Neuronal stem cell (in vitro differentiated cells): ENCODE measurements around the gene CDH13.

ENCODE experiments used
- DNase-seq: peaks from one replicate; pipeline ENCODE4 v3.0.0-alpha.2; 2013; ENCODE audit warnings: low spot score
- H2AFZ ChIP-seq: one replicate; pipeline ENCODE4 v1.6.1; 2013; ENCODE audit warnings: mild to moderate bottlenecking, low read length, inconsistent platforms
- H2AK5ac ChIP-seq: 2 replicates; pipeline ENCODE4 v1.6.1; 2013; ENCODE audit warnings: low read depth, mild to moderate bottlenecking, inconsistent platforms, low read length, moderate library complexity, mixed read lengths
- H2BK120ac ChIP-seq: 2 replicates; pipeline ENCODE4 v1.6.1; 2013; ENCODE audit warnings: low read depth, mild to moderate bottlenecking, inconsistent platforms, low read length, moderate library complexity, mixed read lengths
- H2BK12ac ChIP-seq: one replicate; pipeline ENCODE4 v1.6.1; 2013; ENCODE audit warnings: low read length, inconsistent platforms
- H2BK15ac ChIP-seq: 2 replicates; pipeline ENCODE4 v1.6.1; 2013; ENCODE audit warnings: mild to moderate bottlenecking, low read length, inconsistent platforms, mixed read lengths
- H2BK5ac ChIP-seq: one replicate; pipeline ENCODE4 v1.6.1; 2013; ENCODE audit warnings: inconsistent platforms, mild to moderate bottlenecking, low read length, moderate library complexity
- H3K14ac ChIP-seq: one replicate; pipeline ENCODE4 v1.6.1; 2013; ENCODE audit warnings: low read length, inconsistent platforms
- H3K18ac ChIP-seq: 2 replicates; pipeline ENCODE4 v1.6.1; 2013; ENCODE audit warnings: low read length, inconsistent platforms
- H3K23ac ChIP-seq: 2 replicates; pipeline ENCODE4 v1.6.1; 2013; ENCODE audit warnings: low read depth, mild to moderate bottlenecking, mixed read lengths, low read length, inconsistent platforms; ENCODE audit not compliant: poor library complexity
- H3K27ac ChIP-seq: replicated peaks from 3 replicates; pipeline ENCODE4 v1.5.1; 2013; ENCODE audit warnings: low read length, inconsistent platforms
- H3K27me3 ChIP-seq, 3 experiments: 2 replicates each; pipeline ENCODE4 v1.6.1; 2013; ENCODE audit warnings: low read length in 3 of 3, mild to moderate bottlenecking in 2 of 3, inconsistent platforms in 1 of 3, low read depth in 1 of 3, mixed read lengths in 1 of 3, moderate library complexity in 1 of 3; ENCODE audit not compliant: control insufficient read depth in 3 of 3, insufficient read depth in 3 of 3
- H3K36me3 ChIP-seq, 2 donors: replicated peaks in 1 of 2; 2 replicates each; pipeline ENCODE4 v1.6.1; 2013; ENCODE audit warnings: low read length in 2 of 2; ENCODE audit not compliant: control insufficient read depth in 2 of 2, insufficient read depth in 2 of 2
- H3K4ac ChIP-seq: 2 replicates; pipeline ENCODE4 v1.6.1; 2013; ENCODE audit warnings: inconsistent platforms, mild to moderate bottlenecking, low read length, moderate library complexity
- H3K4me1 ChIP-seq, 2 donors: 1 replicate in 1 of 2; 2 replicates in 1 of 2; pipeline ENCODE4 v1.6.1; 2013; ENCODE audit warnings: low read length in 2 of 2, low read depth in 1 of 2; ENCODE audit not compliant: control insufficient read depth in 2 of 2, insufficient read depth in 1 of 2
- H3K4me2 ChIP-seq: one replicate; pipeline ENCODE4 v1.6.1; 2013; ENCODE audit warnings: mild to moderate bottlenecking, low read length, inconsistent platforms; ENCODE audit not compliant: insufficient read depth, poor library complexity, severe bottlenecking
- H3K4me3 ChIP-seq, 2 donors: 2 replicates each; pipeline ENCODE4 v1.5.1; 2013; ENCODE audit warnings: low read length in 2 of 2, mild to moderate bottlenecking in 2 of 2, inconsistent platforms in 1 of 2, moderate library complexity in 1 of 2
- H3K79me1 ChIP-seq: one replicate; pipeline ENCODE4 v1.6.1; 2013; ENCODE audit warnings: low read depth, mild to moderate bottlenecking, inconsistent platforms, low read length, moderate library complexity
- H3K9ac ChIP-seq: one replicate; pipeline ENCODE4 v1.6.1; 2013; ENCODE audit warnings: mild to moderate bottlenecking, low read depth, low read length, inconsistent platforms; ENCODE audit not compliant: poor library complexity
- H3K9me3 ChIP-seq, 2 donors: replicated peaks in 1 of 2; 2 replicates each; pipeline versions ENCODE3 to v1.6.1; 2013; ENCODE audit warnings: low read length in 2 of 2, mild to moderate bottlenecking in 2 of 2, inconsistent platforms in 1 of 2, low read depth in 1 of 2, mixed read lengths in 1 of 2, moderate library complexity in 1 of 2; ENCODE audit not compliant: control insufficient read depth in 2 of 2, insufficient read depth in 1 of 2
- H4K8ac ChIP-seq: one replicate; pipeline ENCODE4 v1.6.1; 2013; ENCODE audit warnings: low read depth, mild to moderate bottlenecking, inconsistent platforms, low read length, moderate library complexity
- H4K91ac ChIP-seq: one replicate; pipeline ENCODE4 v1.6.1; 2013; ENCODE audit warnings: low read length, low read depth, mild to moderate bottlenecking, inconsistent platforms; ENCODE audit not compliant: poor library complexity
- WGBS, 2 donors: extraction: QIAGEN DNeasy Blood & Tissue Kit; methylation state at CpG; one replicate each; pipeline ENCODE4 v1.1.7; 2013; ENCODE audit warnings: missing lambda C conversion rate in 2 of 2, mixed read lengths in 1 of 2; ENCODE audit not compliant: insufficient read length in 2 of 2, insufficient replicate concordance in 1 of 2; ENCODE audit errors: extremely low coverage in 2 of 2; 5-methylcytosine and 5-hydroxymethylcytosine counted together

The CDH13 gene

DNA sequence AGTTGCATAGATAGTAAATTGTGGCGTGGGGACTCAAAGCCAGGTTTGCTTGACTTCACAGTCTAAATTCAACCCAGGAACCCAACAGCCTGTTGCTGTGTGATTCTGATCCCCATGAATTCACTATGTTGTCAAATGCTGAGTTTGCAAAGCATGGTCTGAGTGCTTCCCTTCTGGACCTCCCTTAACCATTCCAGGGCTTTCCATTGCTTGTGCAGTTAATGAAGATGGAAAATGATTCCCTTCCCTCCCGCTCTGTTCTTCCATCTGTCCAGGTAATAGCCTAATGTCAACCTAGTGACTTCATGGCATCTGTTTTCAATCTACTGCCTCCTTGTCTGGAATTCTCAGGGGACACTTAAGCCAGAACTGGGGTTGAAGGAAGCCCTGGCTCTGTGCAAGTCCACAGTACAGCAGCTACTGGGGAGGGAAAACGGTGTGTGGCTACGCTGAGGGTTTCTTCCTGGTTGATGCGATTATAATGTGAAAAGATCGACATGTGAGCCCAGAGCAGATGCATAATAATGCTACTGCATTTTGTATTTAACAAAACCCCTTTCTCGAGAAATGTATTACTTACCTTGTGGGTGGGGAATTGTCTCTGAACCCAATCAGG lies 206.7 kb downstream of the CDH13 start:
- H3K9me3 ChIP-seq: no peaks in the 10 kb centered on the region
- no peak overlapping the region for H4K91ac ChIP-seq
- DNase-seq: no peak
- H3K4me3 ChIP-seq: no peak overlapping the region
- H3K23ac ChIP-seq: no peak overlapping the region
- H3K9ac ChIP-seq: no peak overlapping the region
- peaks cover 0 to 5% of the 10 kb centered on the region in 2 donors for H3K4me1 ChIP-seq
- H3K36me3 ChIP-seq: no peaks in the 10 kb centered on the region
- H2BK5ac ChIP-seq: no peak overlapping the region
- no peak overlapping the region for H2BK12ac ChIP-seq
- H3K4ac ChIP-seq: no peak overlapping the region
- no peak overlapping the region for H2AFZ ChIP-seq
- no peak overlapping the region for H2BK15ac ChIP-seq
- no peak overlapping the region for H3K4me2 ChIP-seq
- H3K14ac ChIP-seq: no peak overlapping the region
- H2BK120ac ChIP-seq: no peak overlapping the region
- H3K18ac ChIP-seq: no peak overlapping the region
- H3K27ac ChIP-seq: no peak overlapping the region
- H3K27me3 ChIP-seq: no peaks in the 10 kb centered on the region
- H2AK5ac ChIP-seq: no peak overlapping the region
- no CpG with 5 or more reads among the region's 7 CpGs for WGBS, 2 donors
- no peak overlapping the region for H4K8ac ChIP-seq
- H3K79me1 ChIP-seq: no peaks in the 10 kb centered on the region

DNA sequence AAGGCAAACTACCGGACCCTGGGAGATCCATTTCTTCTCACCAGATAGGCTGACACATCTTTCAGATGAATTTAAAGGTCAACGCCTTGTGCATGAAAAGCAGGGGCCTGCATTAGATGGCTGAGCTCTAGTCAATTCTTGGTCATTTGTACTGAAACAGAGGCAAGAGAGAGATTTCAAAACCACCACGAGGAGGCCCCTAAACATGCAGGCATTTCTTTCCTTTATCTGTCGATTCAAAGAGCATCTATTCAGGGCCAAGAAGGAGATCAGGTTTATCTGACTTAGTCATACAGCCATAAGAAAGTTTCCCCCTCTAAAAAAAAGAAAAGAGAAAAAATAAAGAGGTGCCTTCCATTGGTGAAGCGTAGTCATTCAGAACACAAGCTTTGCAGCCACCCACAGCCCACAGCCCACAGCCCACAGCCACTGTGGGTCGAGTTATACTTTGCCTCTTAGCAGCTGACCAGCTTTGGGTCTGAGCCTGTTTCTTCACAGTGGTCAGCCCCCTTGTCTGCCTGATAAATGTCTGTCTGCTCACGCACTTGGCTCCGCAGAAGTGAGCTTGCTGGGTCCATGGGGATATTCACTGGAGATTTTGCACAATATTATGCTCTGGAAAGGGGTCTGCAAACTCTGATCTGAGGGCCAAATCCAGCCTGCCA lies 207.5 kb downstream of the CDH13 start:
- Histone ChIP-seq H3K4ac (no peak overlapping the region), H3K36me3 (no peaks in the 10 kb centered on the region), H3K4me1 (peaks cover 0 to 5% of the 10 kb centered on the region in 2 donors), H3K18ac (no peak overlapping the region), H2BK120ac (no peak overlapping the region), H2BK12ac (no peak overlapping the region), H3K27me3 (no peaks in the 10 kb centered on the region), H3K14ac (no peak overlapping the region), H3K79me1 (no peaks in the 10 kb centered on the region), H2BK5ac (no peak overlapping the region), H2BK15ac (no peak overlapping the region), H3K4me2 (no peak overlapping the region), H3K9me3 (no peaks in the 10 kb centered on the region), H3K23ac (no peak overlapping the region), H2AFZ (no peak overlapping the region), H4K8ac (no peak overlapping the region), H3K4me3 (no peak overlapping the region), H2AK5ac (no peak overlapping the region), H3K9ac (no peak overlapping the region), H3K27ac (no peak overlapping the region), H4K91ac (no peak overlapping the region)
- WGBS, 2 donors: no CpG with 5 or more reads among the region's 8 CpGs
- no peak for DNase-seq

DNA sequence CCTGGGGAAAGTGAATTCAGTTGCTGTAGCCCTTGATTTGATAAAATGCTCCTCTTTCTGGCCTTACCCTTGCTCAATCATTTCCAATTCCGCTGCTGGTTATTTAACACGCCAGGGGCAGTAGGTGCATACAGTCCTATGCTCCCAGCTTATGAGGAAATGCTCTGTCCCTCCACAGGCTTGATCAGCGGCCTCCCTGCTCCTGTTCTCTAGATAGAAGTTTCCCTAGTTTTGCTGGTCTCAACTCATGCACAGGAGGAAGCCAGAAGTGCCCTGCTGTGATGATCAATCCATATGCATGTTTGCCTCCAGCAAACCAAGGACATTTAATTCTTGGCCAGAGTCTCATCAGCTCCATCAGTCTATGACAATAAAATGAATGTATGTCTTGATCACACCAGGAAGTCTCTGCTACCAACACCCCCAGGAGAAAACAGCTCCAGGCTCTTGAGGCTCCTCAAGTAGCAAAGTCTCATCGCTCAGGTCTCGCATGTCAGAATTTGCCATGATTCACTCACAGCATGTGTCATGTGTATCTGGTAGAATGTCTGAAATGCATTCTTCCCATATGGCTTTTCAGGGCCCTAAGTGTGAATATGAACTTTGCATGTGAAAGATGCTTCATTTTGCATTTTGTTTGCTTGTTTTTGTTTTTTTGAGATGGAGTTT lies 208.9 kb downstream of the CDH13 start:
- Histone ChIP-seq H3K14ac (no peak overlapping the region), H3K4me3 (no peak overlapping the region), H2BK5ac (no peak overlapping the region), H3K79me1 (no peaks in the 10 kb centered on the region), H2BK15ac (no peak overlapping the region), H3K4me2 (no peak overlapping the region), H2AFZ (no peak overlapping the region), H3K9ac (no peak overlapping the region), H2AK5ac (no peak overlapping the region), H3K9me3 (no peaks in the 10 kb centered on the region), H3K27me3 (no peaks in the 10 kb centered on the region), H3K4me1 (peaks cover 0 to 5% of the 10 kb centered on the region in 2 donors), H2BK12ac (no peak overlapping the region), H3K23ac (no peak overlapping the region), H4K91ac (no peak overlapping the region), H3K4ac (no peak overlapping the region), H3K36me3 (no peaks in the 10 kb centered on the region), H3K18ac (no peak overlapping the region), H2BK120ac (no peak overlapping the region), H3K27ac (no peak overlapping the region), H4K8ac (no peak overlapping the region)
- no CpG with 5 or more reads among the region's 5 CpGs for WGBS, 2 donors
- DNase-seq: no peak

DNA sequence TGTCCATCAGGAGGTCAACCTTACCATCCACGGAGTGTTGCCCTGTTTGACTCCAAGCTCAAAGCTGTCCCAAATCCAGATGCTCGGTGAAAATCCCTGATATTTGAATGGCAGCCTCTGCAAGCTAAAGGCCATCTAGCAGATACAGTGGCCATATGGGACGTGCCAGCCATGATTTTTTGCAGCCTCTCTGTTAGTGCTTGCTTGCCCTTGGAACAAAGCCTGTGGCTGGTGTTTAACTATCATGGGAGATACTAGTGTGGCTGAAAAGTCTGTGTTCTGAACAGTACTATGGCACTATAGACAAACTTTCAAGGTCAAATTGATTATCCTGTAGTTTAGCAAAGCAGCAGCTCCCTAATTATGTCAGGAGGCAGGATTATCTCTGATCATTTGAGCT lies 214.3 kb downstream of the CDH13 start:
- Histone ChIP-seq H3K18ac (no peak overlapping the region), H2BK120ac (no peak overlapping the region), H3K4me3 (no peak overlapping the region), H4K91ac (no peak overlapping the region), H3K9me3 (peaks cover 0 to 4% of the 10 kb centered on the region in 2 donors), H3K36me3 (no peaks in the 10 kb centered on the region), H2BK15ac (no peak overlapping the region), H3K79me1 (no peaks in the 10 kb centered on the region), H3K9ac (no peak overlapping the region), H3K27ac (no peak overlapping the region), H3K4ac (no peak overlapping the region), H3K4me2 (no peak overlapping the region), H3K27me3 (no peaks in the 10 kb centered on the region), H2AFZ (no peak overlapping the region), H3K4me1 (peaks cover 0 to 2% of the 10 kb centered on the region in 2 donors), H3K23ac (no peak overlapping the region), H3K14ac (no peak overlapping the region), H2BK5ac (no peak overlapping the region), H4K8ac (no peak overlapping the region), H2BK12ac (no peak overlapping the region), H2AK5ac (no peak overlapping the region)
- WGBS, 2 donors: no CpG with 5 or more reads among the region's 3 CpGs
- DNase-seq: no peak
